Colonic mucosa (tissue), 4 donors: ENCODE data around the gene ATN1. TPM values are rescaled to one million over a fixed set of nuclear protein-coding genes. Genes with fewer than 3 reads are reported as not detected.
A peak's percentile ranks its signal among the peaks of the same experiment; 100 is the strongest.
"Not testable (repeated sequence)": the region's sequence is repeated elsewhere in the genome, so short reads cannot be mapped to it uniquely, and the experiment has no call there.

Experiments used
- DNase-seq: peaks from one replicate; pipeline ENCODE4 v3.0.0-alpha.2; 2020
- H3K27ac ChIP-seq: fragments of 200-600 bp; one replicate; pipeline ENCODE4 v1.8.0; 2021
- H3K27me3 ChIP-seq: fragments of 200-600 bp; one replicate; pipeline ENCODE4 v1.8.0; 2021
- H3K36me3 ChIP-seq: fragments of 200-600 bp; one replicate; pipeline ENCODE4 v1.8.0; 2021
- H3K4me1 ChIP-seq: fragments of 200-600 bp; one replicate; pipeline ENCODE4 v1.8.0; 2021; ENCODE audit warnings: mild to moderate bottlenecking
- H3K4me3 ChIP-seq: fragments of 200-600 bp; one replicate; pipeline ENCODE4 v1.8.0; 2021
- H3K9ac ChIP-seq, 2 donors: one replicate each; pipeline ENCODE4 v1.7.0; 2013; ENCODE audit warnings: control low read depth in 2 of 2, low read depth in 2 of 2, low read length in 2 of 2
- H3K9me3 ChIP-seq: fragments of 200-600 bp; one replicate; pipeline ENCODE4 v1.8.0; 2021
- CTCF ChIP-seq: fragments of 200-600 bp; IDR thresholded peaks from one replicate; pipeline ENCODE4 v1.8.0; 2022; ENCODE audit warnings: antibody characterized with exemption, mild to moderate bottlenecking
- intact Hi-C: fragments of 100-400 bp; cut with DNase I; formaldehyde crosslinking; loops from one replicate; pipeline ENCODE4 v1.14.1; 2022
- total RNA-seq, 2 donors: library from RNA; stranded (reverse); fragmentation: NEBNext Ultra II Directional in 1 of 2; extraction: Animal tissue kit (Norgen Biotek cat#: 25700) in 1 of 2; gene quantifications; one replicate each; pipeline ENCODE4 v1.2.1, GENCODE V29; 2021
- donor health status: healthy.
- donor health status: DM: no; HTN: no; CAD: no.
- donor health status: DM: no; HTN: no; CAD: no.

ATN1 gene
- 100 to 1,000 TPM in 1 of 2 donors, 10 to 100 TPM in 1; 67.5 to 103 TPM for total RNA-seq

- Histone ChIP-seq H3K4me1 (peaks cover 14% of the 10 kb centered on the region), H3K27ac (peak within 1 kb of the TSS; percentile 90), H3K27me3 (no peaks in the 10 kb centered on the region), H3K4me3 (peak within 1 kb of the TSS; percentile 74), H3K36me3 (no peaks in the 10 kb centered on the region), H3K9me3 (no peaks in the 10 kb centered on the region), H3K9ac (peak within 1 kb of the TSS; percentile 87 to 97)
- intact Hi-C loops = no loop called here
- DNase-seq = peak; percentile 79
- TF ChIP-seq CTCF = no peak
These were observed at the start of gene ATN1 for GRCh38 chr12:6927379-6928021. TSS of gene ATN1 (plus strand) at chr12:6927959. CDS start at chr12:6934002, 6,043 bp downstream.

GRCh38 chr12:6879824-6880223, 47.9 kb upstream of the ATN1 start:
- H3K36me3 ChIP-seq, H3K4me1 ChIP-seq, H3K9me3 ChIP-seq, intact Hi-C loops, H3K9ac ChIP-seq, H3K27ac ChIP-seq, H3K27me3 ChIP-seq, DNase-seq, H3K4me3 ChIP-seq: not testable (repeated sequence)

- Histone ChIP-seq H3K36me3 (no peaks in the 10 kb centered on the region), H3K9me3 (no peaks in the 10 kb centered on the region), H3K4me3 (no peak overlapping the region), H3K9ac (no peak overlapping the region), H3K27ac (no peak overlapping the region), H3K4me1 (no peaks in the 10 kb centered on the region), H3K27me3 (no peaks in the 10 kb centered on the region)
- TF ChIP-seq CTCF = no peak
- DNase-seq = no peak
- intact Hi-C loops = no loop called here
These were observed 44.5 kb upstream of the ATN1 start for GRCh38 chr12:6883252-6883651.

GRCh38 chr12:6883683-6884082, 44.1 kb upstream of the ATN1 start:
- intact Hi-C loops = no loop called here
- no peak for TF ChIP-seq CTCF
- Histone ChIP-seq H3K4me1 (no peaks in the 10 kb centered on the region), H3K27me3 (no peaks in the 10 kb centered on the region), H3K9ac (no peak overlapping the region), H3K9me3 (no peaks in the 10 kb centered on the region), H3K4me3 (no peak overlapping the region), H3K27ac (no peak overlapping the region), H3K36me3 (no peaks in the 10 kb centered on the region)
- no peak for DNase-seq

GRCh38 chr12:6884539-6884938, 43.2 kb upstream of the ATN1 start:
- no peak for DNase-seq
- H3K9me3 ChIP-seq = no peaks in the 10 kb centered on the region
- intact Hi-C loops = no loop called here
- no peak overlapping the region for H3K27ac ChIP-seq
- H3K4me1 ChIP-seq = no peaks in the 10 kb centered on the region
- no peak overlapping the region for H3K4me3 ChIP-seq
- H3K27me3 ChIP-seq = no peaks in the 10 kb centered on the region
- H3K9ac ChIP-seq = no peak overlapping the region
- no peaks in the 10 kb centered on the region for H3K36me3 ChIP-seq
- no peak for TF ChIP-seq CTCF

GRCh38 chr12:6886206-6886999, 41.4 kb upstream of the ATN1 start:
- DNase-seq, H3K27ac ChIP-seq, H3K4me1 ChIP-seq, H3K9ac ChIP-seq, H3K4me3 ChIP-seq, H3K9me3 ChIP-seq, H3K36me3 ChIP-seq, H3K27me3 ChIP-seq, intact Hi-C loops: not testable (repeated sequence)
